HepG2 (cell line): Measurements from ENCODE around the gene CCL27. TPM values are rescaled to one million over a fixed set of nuclear protein-coding genes. Genes with fewer than 3 reads are reported as not detected.
A peak's percentile ranks its signal among the peaks of the same experiment; 100 is the strongest.

ENCODE experiments used
- CEBPB ChIP-seq: IDR thresholded peaks from 2 replicates; pipeline ENCODE4 v1.6.1; 2011; ENCODE audit warnings: low read depth, low read length, improper control_type of control experiment, borderline replicate concordance
- EP300 ChIP-seq, 3 experiments: sonication (generic) in 1 of 3; formaldehyde crosslinking in 1 of 3; IDR thresholded peaks; 2 replicates each; pipeline versions ENCODE4 v1.5.1 to v1.6.1; 2011 to 2020; ENCODE audit warnings: low read depth in 2 of 3, low read length in 2 of 3, borderline replicate concordance in 1 of 3, improper control_type of control experiment in 1 of 3, mild to moderate bottlenecking in 1 of 3, missing genetic modification reagents in 1 of 3, moderate library complexity in 1 of 3
- HDAC1 ChIP-seq: sonication (generic); formaldehyde crosslinking; IDR thresholded peaks from 2 replicates; pipeline ENCODE4 v1.5.1; 2020; ENCODE audit warnings: mild to moderate bottlenecking, missing genetic modification reagents
- JDP2 ChIP-seq: sonication (generic); formaldehyde crosslinking; IDR thresholded peaks from 2 replicates; pipeline ENCODE4 v1.8.1; 2022; ENCODE audit warnings: missing genetic modification reagents, borderline replicate concordance
- SOX5 ChIP-seq: IDR thresholded peaks from 2 replicates; pipeline ENCODE4 v1.6.1; 2016; ENCODE audit warnings: borderline replicate concordance
- TBX2 ChIP-seq: sonication (generic); formaldehyde crosslinking; IDR thresholded peaks from 2 replicates; pipeline ENCODE4 v1.5.0; 2020; ENCODE audit warnings: missing genetic modification reagents, mild to moderate bottlenecking, borderline replicate concordance
- THAP11 ChIP-seq: IDR thresholded peaks from 2 replicates; pipeline ENCODE4 v1.6.1; 2016; ENCODE audit warnings: missing biosample characterization, missing genetic modification reagents
- ZNF572 ChIP-seq: sonication (generic); formaldehyde crosslinking; IDR thresholded peaks from 2 replicates; pipeline ENCODE4 v1.5.1; 2020; ENCODE audit warnings: mild to moderate bottlenecking, missing genetic modification reagents
- ZNF609 ChIP-seq: sonication (generic); formaldehyde crosslinking; IDR thresholded peaks from 2 replicates; pipeline ENCODE4 v1.4.0; 2020; ENCODE audit warnings: mild to moderate bottlenecking, missing genetic modification reagents, borderline replicate concordance
- ZNF674 ChIP-seq: sonication (generic); formaldehyde crosslinking; IDR thresholded peaks from 2 replicates; pipeline ENCODE4 v1.5.0; 2020; ENCODE audit warnings: low read depth, mild to moderate bottlenecking, missing genetic modification reagents
- polyA plus RNA-seq, 8 experiments: library from polyadenylated mRNA; depleted of rRNA in 3 of 8; stranded (reverse) in 7 of 8; unstranded in 1 of 8; fragments of >200 nt; fragmentation: Illumina TruSeq in 4 of 8; extraction: Trizol in 4 of 8; gene quantifications; 2 replicates each; pipeline versions ENCODE4 v1.2.1 to v1.2.3, GENCODE V29; 2011 to 2016; ENCODE audit warnings: low read depth in 4 of 8, missing spikeins in 1 of 8, mixed read lengths in 1 of 8; ENCODE audit not compliant: insufficient read depth in 1 of 8
- total RNA-seq, 5 experiments: library from RNA; depleted of rRNA; stranded (reverse); fragments of >200 nt; fragmentation: Illumina TruSeq; extraction: Trizol; gene quantifications; 2 replicates each; pipeline ENCODE4 v1.2.3, GENCODE V29; 2016; ENCODE audit warnings: low read depth in 1 of 5
- TF ChIP-seq, protein P1 (sequence below): sonication (generic); formaldehyde crosslinking; conservative IDR thresholded peaks from 2 replicates; pipeline ENCODE4 v1.4.0; 2020; ENCODE audit warnings: mild to moderate bottlenecking, missing genetic modification reagents, moderate library complexity
- TF ChIP-seq, protein P2 (sequence below): IDR thresholded peaks from 2 replicates; pipeline ENCODE4 v1.6.1; 2016; ENCODE audit warnings: low read depth, borderline replicate concordance

The CCL27 gene
- total and polyA plus RNA-seq, 2 of the 13 experiments (the other 11 are each of a cell fraction or from before 2014, with no cell fraction given): not detected

DNA sequence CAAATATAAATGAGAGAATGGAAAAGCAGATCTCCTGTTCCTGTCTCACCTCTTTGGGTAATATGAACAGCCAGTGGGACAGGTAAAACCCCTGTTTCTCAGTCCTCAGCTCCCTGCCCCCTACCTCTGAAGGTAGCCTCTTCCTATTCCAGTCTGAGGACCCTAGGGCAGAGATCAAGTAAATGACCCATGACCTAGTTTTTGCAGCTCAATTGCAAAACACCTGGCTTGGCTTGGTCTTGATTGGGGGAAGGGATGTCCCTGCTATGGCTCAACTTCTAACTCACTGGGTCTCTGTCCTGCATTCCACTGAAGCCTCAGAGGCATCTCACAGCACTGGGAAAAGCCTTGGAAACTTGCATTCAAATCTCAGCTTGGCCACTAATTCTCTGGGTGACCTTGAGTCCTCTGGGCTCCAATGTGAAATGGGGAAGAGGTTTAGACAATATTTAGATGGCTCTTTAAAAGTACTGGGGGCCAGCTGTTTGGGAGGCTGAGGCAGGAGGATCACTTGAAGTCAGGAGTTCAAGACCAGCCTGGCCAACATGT, 17.6 kb downstream of the CCL27 start (continued):
- peak; percentile 60; the same call in 1 of the 2 replicates for TF ChIP-seq SOX5 (CRISPR knock-in tag)
- TF ChIP-seq, protein P1, sequence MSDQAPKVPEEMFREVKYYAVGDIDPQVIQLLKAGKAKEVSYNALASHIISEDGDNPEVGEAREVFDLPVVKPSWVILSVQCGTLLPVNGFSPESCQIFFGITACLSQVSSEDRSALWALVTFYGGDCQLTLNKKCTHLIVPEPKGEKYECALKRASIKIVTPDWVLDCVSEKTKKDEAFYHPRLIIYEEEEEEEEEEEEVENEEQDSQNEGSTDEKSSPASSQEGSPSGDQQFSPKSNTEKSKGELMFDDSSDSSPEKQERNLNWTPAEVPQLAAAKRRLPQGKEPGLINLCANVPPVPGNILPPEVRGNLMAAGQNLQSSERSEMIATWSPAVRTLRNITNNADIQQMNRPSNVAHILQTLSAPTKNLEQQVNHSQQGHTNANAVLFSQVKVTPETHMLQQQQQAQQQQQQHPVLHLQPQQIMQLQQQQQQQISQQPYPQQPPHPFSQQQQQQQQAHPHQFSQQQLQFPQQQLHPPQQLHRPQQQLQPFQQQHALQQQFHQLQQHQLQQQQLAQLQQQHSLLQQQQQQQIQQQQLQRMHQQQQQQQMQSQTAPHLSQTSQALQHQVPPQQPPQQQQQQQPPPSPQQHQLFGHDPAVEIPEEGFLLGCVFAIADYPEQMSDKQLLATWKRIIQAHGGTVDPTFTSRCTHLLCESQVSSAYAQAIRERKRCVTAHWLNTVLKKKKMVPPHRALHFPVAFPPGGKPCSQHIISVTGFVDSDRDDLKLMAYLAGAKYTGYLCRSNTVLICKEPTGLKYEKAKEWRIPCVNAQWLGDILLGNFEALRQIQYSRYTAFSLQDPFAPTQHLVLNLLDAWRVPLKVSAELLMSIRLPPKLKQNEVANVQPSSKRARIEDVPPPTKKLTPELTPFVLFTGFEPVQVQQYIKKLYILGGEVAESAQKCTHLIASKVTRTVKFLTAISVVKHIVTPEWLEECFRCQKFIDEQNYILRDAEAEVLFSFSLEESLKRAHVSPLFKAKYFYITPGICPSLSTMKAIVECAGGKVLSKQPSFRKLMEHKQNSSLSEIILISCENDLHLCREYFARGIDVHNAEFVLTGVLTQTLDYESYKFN (CRISPR knock-in tag): peak; percentile 96
- peak; percentile 97 for TF ChIP-seq CEBPB
- TF ChIP-seq EP300 (IDR thresholded peaks at IDR 0.05; ENCODE audit: low read depth in 2 of 2, low read length in 2 of 2): peak; percentile 80 to 86
- TF ChIP-seq EP300 (CRISPR knock-in tag; IDR thresholded peaks at IDR 0.05; ENCODE audit: borderline replicate concordance): peak; percentile 67; the same call in 1 of the 2 replicates
- TF ChIP-seq ZNF674 (CRISPR knock-in tag): no peak
- peak; percentile 85 for TF ChIP-seq HDAC1
- TF ChIP-seq TBX2 (CRISPR knock-in tag): peak; percentile 53; the same call in 1 of the 2 replicates
- peak; percentile 59; the same call in 1 of the 2 replicates for TF ChIP-seq ZNF609 (CRISPR knock-in tag)
- 0 out of 2 replicates have a peak, but pooled peaks have one; percentile 54 for TF ChIP-seq ZNF572 (CRISPR knock-in tag)
- TF ChIP-seq, protein P2, sequence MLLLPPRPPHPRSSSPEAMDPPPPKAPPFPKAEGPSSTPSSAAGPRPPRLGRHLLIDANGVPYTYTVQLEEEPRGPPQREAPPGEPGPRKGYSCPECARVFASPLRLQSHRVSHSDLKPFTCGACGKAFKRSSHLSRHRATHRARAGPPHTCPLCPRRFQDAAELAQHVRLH: peak; percentile 38; the same call in 1 of the 2 replicates
- peak; percentile 64 for TF ChIP-seq THAP11 (CRISPR knock-in tag)
- TF ChIP-seq JDP2 (CRISPR knock-in tag): no peak
- TF ChIP-seq, all 625 proteins: peak for 130
